ENCODE results near the gene SLC25A36.
"Not testable (repeated sequence)": the region's sequence is repeated elsewhere in the genome, so short reads cannot be mapped to it uniquely, and the experiment has no call there.

The SLC25A36 gene

GRCh38 chr3:140933109-140933508, 8.5 kb upstream of the SLC25A36 start:
- no peak for DNase-seq

GRCh38 chr3:140933552-140933951, 8.1 kb upstream of the SLC25A36 start:
- no peak for DNase-seq

- not testable (repeated sequence) for DNase-seq
These were observed 2.3 kb upstream of the SLC25A36 start for GRCh38 chr3:140939305-140939704.

GRCh38 chr3:140941090-140941433, 574 bp upstream of the SLC25A36 start:
- DNase-seq: no peak

GRCh38 chr3:140942221-140943104, 827 bp downstream of the SLC25A36 start:
- no peak for DNase-seq

GRCh38 chr3:140943781-140944552, 2.3 kb downstream of the SLC25A36 start:
- DNase-seq: no peak

- DNase-seq: no peak
These were observed 7.0 kb downstream of the SLC25A36 start for GRCh38 chr3:140948460-140949249.

GRCh38 chr3:140950144-140950543, 8.5 kb downstream of the SLC25A36 start:
- no peak for DNase-seq

GRCh38 chr3:140950863-140951262, 9.2 kb downstream of the SLC25A36 start:
- DNase-seq: no peak

- not testable (repeated sequence) for DNase-seq
These were observed 10.1 kb downstream of the SLC25A36 start for GRCh38 chr3:140951750-140952149.

- no peak for DNase-seq
These were observed 11.7 kb downstream of the SLC25A36 start for GRCh38 chr3:140953028-140953960.

GRCh38 chr3:140954576-140954975, 12.9 kb downstream of the SLC25A36 start:
- no peak for DNase-seq

- DNase-seq: no peak
These were observed 14.0 kb downstream of the SLC25A36 start for GRCh38 chr3:140955645-140956044.

- no peak for DNase-seq
These were observed 14.6 kb downstream of the SLC25A36 start for GRCh38 chr3:140956058-140956835.

GRCh38 chr3:140972833-140973232, 31.2 kb downstream of the SLC25A36 start:
- no peak for DNase-seq

GRCh38 chr3:140974900-140975299, 33.3 kb downstream of the SLC25A36 start:
- no peak for DNase-seq

- no peak for DNase-seq
These were observed 39.0 kb downstream of the SLC25A36 start for GRCh38 chr3:140980663-140981062.

- not testable (repeated sequence) for DNase-seq
These were observed 46.2 kb downstream of the SLC25A36 start for GRCh38 chr3:140987792-140988191.

- DNase-seq: no peak
These were observed 52.7 kb downstream of the SLC25A36 start for GRCh38 chr3:140994316-140994715.

GRCh38 chr3:140994861-140995260, 53.2 kb downstream of the SLC25A36 start:
- DNase-seq: not testable (repeated sequence)

GRCh38 chr3:140995881-140996280, 54.2 kb downstream of the SLC25A36 start:
- DNase-seq: no peak

Data from NCI-H1436 treated with DMSO at 0.1 percent for 48 hours (cell line).